Measurements from ENCODE around the gene MKLN1. TPM values are rescaled to one million over a fixed set of nuclear protein-coding genes. Genes with fewer than 3 reads are reported as not detected.

The MKLN1 gene
- total and polyA plus RNA-seq, 10 of the 15 experiments (the other 5 are each of a cell fraction or from before 2014, with no cell fraction given): 13.6 to 55.8 (median 29.3) TPM

GRCh38 chr7:131342864-131343442 is 15.3 kb downstream of the MKLN1 start:
- intact Hi-C loops (cut with micrococcal nuclease; ENCODE audit: unreplicated experiment) (no loop called here), in situ Hi-C loops (cut with MboI) (no loop called here)
- Histone ChIP-seq H2AFZ (ENCODE audit: control insufficient read depth, low read depth, low read length) (no peak overlapping the region), H3K9ac (ENCODE audit: control insufficient read depth, insufficient read depth, low read length) (no peak overlapping the region), H3K4me1 (ENCODE audit: control insufficient read depth, insufficient read depth, low read length) (no peaks in the 10 kb centered on the region), H3K9me3 (replicated peaks; ENCODE audit: control insufficient read depth, insufficient read depth, low read length) (peaks cover 19% of the 10 kb centered on the region), H3K79me2 (ENCODE audit: control insufficient read depth, insufficient read depth, low read length) (peaks cover 54% of the 10 kb centered on the region), H3K36me3 (ENCODE audit: control insufficient read depth in 2 of 2, insufficient read depth in 2 of 2, low read length in 1 of 2) (peaks cover 0 to 9% of the 10 kb centered on the region in 2 experiments; a peak in 2 of 4 replicates), H4K20me1 (ENCODE audit: control insufficient read depth, insufficient read depth) (no peaks in the 10 kb centered on the region; the same call in 1 of the 2 replicates), H3K27ac (ENCODE audit: control insufficient read depth, insufficient read depth) (no peak overlapping the region), H3K4me3 (no peak overlapping the region), H3K4me2 (ENCODE audit: control insufficient read depth, insufficient read depth) (no peak overlapping the region), H3K27me3 (replicated peaks in 1 of 2; ENCODE audit: control insufficient read depth in 2 of 2, insufficient read depth in 2 of 2, low read length in 1 of 2) (no peaks in the 10 kb centered on the region)
- FAIRE-seq: no peak
- no peak for ATAC-seq
- no TSS peak for BruUV-seq (replicated peaks)
- ChIA-PET SMC1A (ENCODE audit: uncharacterized antibody, unreplicated experiment) (interaction anchor here (1.1 to 1.4 kb wide), 2 partner anchors 8 to 16 kb away, joined by 3 to 4 read pairs; no protein-coding TSS in a partner anchor), RAD21 (ENCODE audit: unreplicated experiment) (interaction anchor here (0.5 kb wide), 1 partner anchor 237 kb away, joined by 3 read pairs; no protein-coding TSS in a partner anchor), CTCF (interaction anchor here (1.0 kb wide), 1 partner anchor 264 kb away, joined by 3 read pairs; no protein-coding TSS in a partner anchor), POLR2A (no interaction called here)
- DNase-seq (ENCODE audit: low read depth, low spot score): no peak
- WGBS (ENCODE audit: insufficient coverage, insufficient replicate concordance, low lambda C conversion rate, missing lambda C conversion rate): 97% methylated on average over 2 of the region's 2 CpGs
- TF ChIP-seq E2F4 (IDR thresholded peaks at IDR 0.05; ENCODE audit: low read depth, low read length) (no peak), GATAD2B (conservative IDR thresholded peaks at IDR 0.05; ENCODE audit: low read depth) (no peak), TBL1XR1 (IDR thresholded peaks at IDR 0.05; ENCODE audit: low read depth, low read length) (no peak), SKIL (IDR thresholded peaks at IDR 0.05; ENCODE audit: low read depth, poor library complexity, severe bottlenecking) (no peak), CBFB (IDR thresholded peaks at IDR 0.05; ENCODE audit: low read depth) (no peak), RFX5 (IDR thresholded peaks at IDR 0.05; ENCODE audit: low read depth, low read length) (no peak), TARDBP (IDR thresholded peaks at IDR 0.05; ENCODE audit: borderline replicate concordance) (no peak), ZBTB4 (CRISPR knock-in tag; IDR thresholded peaks at IDR 0.05) (no peak), BRCA1 (IDR thresholded peaks at IDR 0.05; ENCODE audit: low read depth, low read length) (no peak), CHD2 (IDR thresholded peaks at IDR 0.05; ENCODE audit: borderline replicate concordance, low read depth, low read length) (no peak), YBX1 (IDR thresholded peaks at IDR 0.05) (no peak), SMARCA5 (IDR thresholded peaks at IDR 0.05) (no peak), BHLHE40 (IDR thresholded peaks at IDR 0.05; ENCODE audit: borderline replicate concordance in 1 of 2, low read depth in 2 of 2, low read length in 1 of 2) (no peak), CREM (IDR thresholded peaks at IDR 0.05; ENCODE audit: low read depth) (no peak), ETV6 (conservative IDR thresholded peaks at IDR 0.05 in 1 of 2, IDR thresholded peaks at IDR 0.05 in 1 of 2; ENCODE audit: borderline replicate concordance in 1 of 2, low read depth in 1 of 2) (no peak), SRF (IDR thresholded peaks at IDR 0.05; ENCODE audit: low read depth in 2 of 2, low read length in 2 of 2) (no peak), PBX3 (IDR thresholded peaks at IDR 0.05; ENCODE audit: insufficient replicate concordance, low read depth, low read length) (no peak)

Data from GM12878 (cell line).